ENCODE results near the gene MRC2. TPM values are rescaled to one million over a fixed set of nuclear protein-coding genes. Genes with fewer than 3 reads are reported as not detected.

The MRC2 gene
- polyA plus RNA-seq, 3 donors: 0.04 TPM; not detected in 2

DNA sequence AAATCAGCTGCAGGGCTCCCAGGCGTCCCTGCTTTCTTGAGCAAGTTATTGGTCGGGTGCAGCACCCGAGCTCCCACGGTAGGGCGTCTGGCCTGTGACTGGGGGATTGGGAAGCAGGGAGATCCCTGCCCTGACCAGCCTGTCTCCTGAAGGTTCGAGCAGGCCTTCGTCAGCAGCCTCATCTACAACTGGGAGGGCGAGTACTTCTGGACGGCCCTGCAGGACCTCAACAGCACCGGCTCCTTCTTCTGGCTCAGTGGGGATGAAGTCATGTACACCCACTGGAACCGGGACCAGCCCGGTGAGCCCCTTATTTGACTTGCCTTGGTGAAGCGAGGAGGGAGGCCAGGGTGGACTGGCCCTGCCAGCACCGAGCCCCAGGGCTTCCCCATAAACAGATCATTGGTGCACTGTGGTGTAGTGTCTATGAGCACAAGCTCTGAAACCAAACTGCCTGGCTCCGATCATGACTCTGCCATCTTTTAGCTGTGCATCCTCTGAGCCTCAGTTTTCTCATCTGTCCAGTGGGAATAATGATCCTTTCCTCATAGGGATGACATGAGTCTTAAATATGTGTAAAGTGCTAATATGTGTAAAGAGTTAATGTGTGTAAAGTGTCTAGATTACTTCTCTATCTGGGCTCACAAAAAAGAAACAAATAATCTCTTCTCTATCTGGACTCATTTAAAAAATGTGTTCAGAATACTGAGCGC is 48.9 kb downstream of the MRC2 start:
- peaks cover 0 to 3% (median 0%) of the 10 kb centered on the region in 7 donors for H3K9me3 Mint-ChIP-seq
- no peaks in the 10 kb centered on the region for H3K36me3 Mint-ChIP-seq
- H3K27me3 ChIP-seq (ENCODE audit: control insufficient read depth in 2 of 2, insufficient read depth in 2 of 2, low read length in 2 of 2): no peaks in the 10 kb centered on the region
- H4K20me1 ChIP-seq (ENCODE audit: insufficient read depth, low read length): no peaks in the 10 kb centered on the region
- no peaks in the 10 kb centered on the region for H3K27me3 Mint-ChIP-seq (ENCODE audit: low read depth in 3 of 3)
- TF ChIP-seq, protein P1, sequence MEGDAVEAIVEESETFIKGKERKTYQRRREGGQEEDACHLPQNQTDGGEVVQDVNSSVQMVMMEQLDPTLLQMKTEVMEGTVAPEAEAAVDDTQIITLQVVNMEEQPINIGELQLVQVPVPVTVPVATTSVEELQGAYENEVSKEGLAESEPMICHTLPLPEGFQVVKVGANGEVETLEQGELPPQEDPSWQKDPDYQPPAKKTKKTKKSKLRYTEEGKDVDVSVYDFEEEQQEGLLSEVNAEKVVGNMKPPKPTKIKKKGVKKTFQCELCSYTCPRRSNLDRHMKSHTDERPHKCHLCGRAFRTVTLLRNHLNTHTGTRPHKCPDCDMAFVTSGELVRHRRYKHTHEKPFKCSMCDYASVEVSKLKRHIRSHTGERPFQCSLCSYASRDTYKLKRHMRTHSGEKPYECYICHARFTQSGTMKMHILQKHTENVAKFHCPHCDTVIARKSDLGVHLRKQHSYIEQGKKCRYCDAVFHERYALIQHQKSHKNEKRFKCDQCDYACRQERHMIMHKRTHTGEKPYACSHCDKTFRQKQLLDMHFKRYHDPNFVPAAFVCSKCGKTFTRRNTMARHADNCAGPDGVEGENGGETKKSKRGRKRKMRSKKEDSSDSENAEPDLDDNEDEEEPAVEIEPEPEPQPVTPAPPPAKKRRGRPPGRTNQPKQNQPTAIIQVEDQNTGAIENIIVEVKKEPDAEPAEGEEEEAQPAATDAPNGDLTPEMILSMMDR (IDR thresholded peaks at IDR 0.05): no peak
- H3K9ac ChIP-seq (ENCODE audit: insufficient read depth, low read length, poor library complexity, severe bottlenecking): no peak overlapping the region
- H3K27ac ChIP-seq (ENCODE audit: low read depth in 1 of 2, low read length in 2 of 2): no peak overlapping the region
- no peak overlapping the region for H3K4me3 Mint-ChIP-seq
- no peaks in the 10 kb centered on the region for H3K4me1 Mint-ChIP-seq
- H2AFZ ChIP-seq (ENCODE audit: insufficient read depth, low read depth, low read length, poor library complexity, severe bottlenecking): no peak overlapping the region
- intact Hi-C loops (cut with micrococcal nuclease): no loop called here
- H3K4me2 ChIP-seq (replicated peaks; ENCODE audit: extremely low read depth, low read length, poor library complexity, severe bottlenecking): no peak overlapping the region
- DNase-seq: no peak
- no peaks in the 10 kb centered on the region for H3K36me3 ChIP-seq (replicated peaks in 1 of 2; ENCODE audit: control insufficient read depth in 1 of 2, insufficient read depth in 2 of 2, low read length in 2 of 2)
- no peaks in the 10 kb centered on the region for H3K9me3 ChIP-seq (replicated peaks in 1 of 2; ENCODE audit: control insufficient read depth in 1 of 2, insufficient read depth in 1 of 2, low read length in 2 of 2)
- H3K27ac Mint-ChIP-seq: no peak overlapping the region
- 91% methylated on average over 13 of the region's 16 CpGs for WGBS (ENCODE audit: insufficient coverage)
- no peak overlapping the region for H3K4me3 ChIP-seq (replicated peaks in 1 of 3; ENCODE audit: low read depth in 2 of 3, low read length in 3 of 3)
- no peaks in the 10 kb centered on the region for H3K4me1 ChIP-seq (ENCODE audit: control insufficient read depth in 1 of 2, insufficient read depth in 2 of 2, low read length in 2 of 2)
- H3K79me2 ChIP-seq (ENCODE audit: insufficient read depth, low read length): no peaks in the 10 kb centered on the region

DNA sequence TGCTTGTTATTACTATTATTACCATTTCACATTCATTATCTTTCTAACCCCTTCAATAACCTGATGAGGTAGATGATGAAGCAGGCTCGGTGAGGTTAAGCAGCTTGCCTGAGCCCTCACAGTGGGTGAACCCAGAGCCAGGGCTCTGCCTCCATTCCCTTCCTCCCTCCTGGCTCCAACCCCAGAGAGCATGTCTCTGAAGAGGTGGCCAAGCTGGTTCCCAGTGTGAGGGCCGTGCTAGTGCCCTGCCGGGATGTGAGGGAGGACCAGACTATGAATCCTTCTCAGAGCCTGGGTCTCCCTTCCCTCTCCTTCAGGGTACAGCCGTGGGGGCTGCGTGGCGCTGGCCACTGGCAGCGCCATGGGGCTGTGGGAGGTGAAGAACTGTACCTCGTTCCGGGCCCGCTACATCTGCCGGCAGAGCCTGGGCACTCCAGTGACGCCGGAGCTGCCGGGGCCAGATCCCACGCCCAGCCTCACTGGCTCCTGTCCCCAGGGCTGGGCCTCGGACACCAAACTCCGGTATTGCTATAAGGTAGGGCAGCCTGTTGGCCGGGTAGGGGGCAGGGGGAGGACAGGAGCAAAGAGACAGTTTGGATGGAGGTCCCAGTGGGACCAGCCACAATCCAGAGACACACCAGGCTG is 49.6 kb downstream of the MRC2 start:
- no peaks in the 10 kb centered on the region for H3K27me3 ChIP-seq (ENCODE audit: control insufficient read depth in 2 of 2, insufficient read depth in 2 of 2, low read length in 2 of 2)
- H3K4me3 Mint-ChIP-seq: no peak overlapping the region
- no peaks in the 10 kb centered on the region for H3K36me3 Mint-ChIP-seq
- H3K27me3 Mint-ChIP-seq (ENCODE audit: low read depth in 3 of 3): no peaks in the 10 kb centered on the region
- WGBS (ENCODE audit: insufficient coverage): 97% methylated on average over 14 of the region's 18 CpGs
- H3K79me2 ChIP-seq (ENCODE audit: insufficient read depth, low read length): no peaks in the 10 kb centered on the region
- no peaks in the 10 kb centered on the region for H4K20me1 ChIP-seq (ENCODE audit: insufficient read depth, low read length)
- H3K4me1 Mint-ChIP-seq: no peaks in the 10 kb centered on the region
- no peaks in the 10 kb centered on the region for H3K4me1 ChIP-seq (ENCODE audit: control insufficient read depth in 1 of 2, insufficient read depth in 2 of 2, low read length in 2 of 2)
- no peak overlapping the region for H3K4me2 ChIP-seq (replicated peaks; ENCODE audit: extremely low read depth, low read length, poor library complexity, severe bottlenecking)
- intact Hi-C loops (cut with micrococcal nuclease): no loop called here
- H3K27ac ChIP-seq (ENCODE audit: low read depth in 1 of 2, low read length in 2 of 2): no peak overlapping the region
- H2AFZ ChIP-seq (ENCODE audit: insufficient read depth, low read depth, low read length, poor library complexity, severe bottlenecking): no peak overlapping the region
- H3K27ac Mint-ChIP-seq: no peak overlapping the region
- H3K9me3 Mint-ChIP-seq: peaks cover 0 to 3% (median 0%) of the 10 kb centered on the region in 7 donors
- no peak overlapping the region for H3K9ac ChIP-seq (ENCODE audit: insufficient read depth, low read length, poor library complexity, severe bottlenecking)
- no peaks in the 10 kb centered on the region for H3K9me3 ChIP-seq (replicated peaks in 1 of 2; ENCODE audit: control insufficient read depth in 1 of 2, insufficient read depth in 1 of 2, low read length in 2 of 2)
- TF ChIP-seq, protein P1 (IDR thresholded peaks at IDR 0.05): no peak
- no peaks in the 10 kb centered on the region for H3K36me3 ChIP-seq (replicated peaks in 1 of 2; ENCODE audit: control insufficient read depth in 1 of 2, insufficient read depth in 2 of 2, low read length in 2 of 2)
- H3K4me3 ChIP-seq (replicated peaks in 1 of 3; ENCODE audit: low read depth in 2 of 3, low read length in 3 of 3): no peak overlapping the region
- DNase-seq: no peak
